Measurements from ENCODE around the gene KRTAP10-11.

- TF ChIP-seq EZH2phosphoT487 (IDR thresholded peaks at IDR 0.05; ENCODE audit: low read depth, severe bottlenecking, unreplicated experiment) (no peak), EZH2 (IDR thresholded peaks at IDR 0.05; ENCODE audit: borderline replicate concordance) (no peak)
Observed at GRCh38 chr21:44653123-44653522, 6.9 kb downstream of the KRTAP10-11 start.
